Cortex of kidney (tissue), 1 donor: ENCODE results near the gene TRMT61A.

Experiments
- DNase-seq: peaks from one replicate; lab custom pipeline; 2025; lab: John Stamatoyannopoulos, UW

The TRMT61A gene

DNA sequence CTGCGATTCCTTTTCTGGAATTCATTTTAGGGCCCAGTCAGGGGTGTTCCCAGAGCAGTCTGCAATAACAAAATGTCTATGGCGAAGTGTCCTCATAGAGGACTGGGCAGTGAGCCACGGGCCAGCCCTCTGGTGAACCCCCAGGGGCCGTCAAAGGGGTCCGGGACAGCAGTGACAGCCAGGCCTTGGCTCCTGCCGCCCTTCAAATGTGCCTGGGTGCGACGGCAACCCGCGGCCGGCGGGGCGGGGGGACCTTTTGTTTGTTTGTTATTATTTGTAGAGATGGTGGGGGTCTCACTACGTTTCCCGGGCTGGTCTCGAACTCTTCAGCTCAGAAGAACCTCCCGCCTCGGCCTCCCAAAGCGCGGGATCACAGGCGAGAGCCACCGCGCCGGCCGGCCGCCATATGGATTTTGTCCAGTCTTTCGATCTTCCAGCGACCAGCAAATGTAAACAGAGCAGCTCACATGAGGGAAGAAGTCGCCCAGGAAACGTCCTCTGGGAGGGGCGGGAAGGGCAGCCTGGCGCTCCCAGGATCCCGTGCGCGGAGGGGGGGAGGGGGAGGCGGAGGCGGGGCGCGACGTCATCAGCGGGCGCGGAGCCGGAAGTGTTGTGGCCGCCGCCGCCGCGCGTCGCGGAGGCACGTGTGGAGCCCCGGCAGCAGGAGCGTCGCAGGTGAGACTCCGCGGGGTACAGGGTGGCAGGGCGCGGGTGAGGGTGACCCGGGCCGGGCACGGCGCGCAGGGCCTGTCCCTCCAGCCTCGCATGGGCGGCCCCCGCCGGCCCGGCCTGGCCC is at the start of gene TRMT61A:
TSS of gene TRMT61A (plus strand) at position 610 of the 796 bp plus-strand sequence. CDS start 783 bp downstream, outside the sequence.
- no peak for DNase-seq

- no peak for DNase-seq
Observed at GRCh38 chr14:103480595-103480994, 48.4 kb upstream of the TRMT61A start.

DNA sequence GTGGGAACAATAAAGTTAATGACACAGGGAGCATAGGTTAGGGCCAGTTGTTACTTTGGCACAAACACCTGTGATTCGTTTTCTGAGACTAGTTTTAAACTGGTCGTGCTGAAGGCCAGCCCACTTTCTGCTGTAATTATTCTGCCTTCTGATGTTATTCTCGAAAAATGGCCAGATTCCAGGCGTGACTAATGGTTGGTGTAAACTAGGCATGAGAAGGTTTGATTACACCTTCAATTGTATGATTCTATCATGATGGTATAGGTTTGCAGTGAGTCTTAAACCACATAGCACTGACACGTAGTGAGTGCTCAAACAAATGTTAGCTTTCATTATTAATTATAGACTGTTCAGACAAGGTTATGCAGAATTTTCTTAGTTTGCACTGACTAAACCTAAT is 45.4 kb upstream of the TRMT61A start:
- no peak for DNase-seq

DNA sequence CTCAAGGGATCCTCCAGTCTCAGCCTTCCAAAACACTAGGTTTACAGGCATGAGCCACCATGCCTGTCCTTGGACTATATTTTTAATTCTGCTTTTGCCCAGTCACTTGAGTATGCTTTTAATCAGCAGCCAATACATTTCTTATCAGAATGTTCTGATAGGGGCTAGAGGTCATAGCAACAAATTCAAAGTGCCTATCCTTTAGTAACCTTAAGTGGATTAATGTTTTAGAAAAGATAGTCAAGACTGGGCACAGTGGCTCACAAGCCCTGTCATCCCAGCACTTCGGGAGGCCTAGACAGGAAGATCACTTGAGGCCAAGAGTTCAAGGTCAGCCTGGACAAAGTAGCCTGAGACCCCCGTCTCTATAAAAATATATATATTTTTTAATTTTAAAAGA is 43.5 kb upstream of the TRMT61A start:
- no peak for DNase-seq

- no peak for DNase-seq
Observed at GRCh38 chr14:103488071-103488470, 40.9 kb upstream of the TRMT61A start.

DNA sequence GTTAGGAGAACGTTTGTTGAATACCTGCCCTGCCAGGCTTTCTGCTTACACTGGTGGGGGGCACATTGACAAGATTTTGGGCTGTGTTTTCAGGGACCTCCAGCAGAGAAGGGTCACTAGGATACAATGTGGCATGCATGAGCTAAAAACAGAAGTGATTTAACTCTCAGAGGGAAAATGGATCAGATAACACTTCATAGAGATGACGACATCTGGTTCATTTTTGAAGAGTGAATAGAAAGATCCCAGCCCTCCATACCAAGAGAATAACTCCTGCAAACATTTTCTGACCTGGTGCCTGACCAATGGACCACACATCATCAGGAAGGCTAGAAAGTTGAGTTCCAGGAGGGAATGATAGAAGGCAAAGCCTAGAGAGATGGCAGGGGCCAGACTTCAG is 40.0 kb upstream of the TRMT61A start:
- DNase-seq: no peak

DNA sequence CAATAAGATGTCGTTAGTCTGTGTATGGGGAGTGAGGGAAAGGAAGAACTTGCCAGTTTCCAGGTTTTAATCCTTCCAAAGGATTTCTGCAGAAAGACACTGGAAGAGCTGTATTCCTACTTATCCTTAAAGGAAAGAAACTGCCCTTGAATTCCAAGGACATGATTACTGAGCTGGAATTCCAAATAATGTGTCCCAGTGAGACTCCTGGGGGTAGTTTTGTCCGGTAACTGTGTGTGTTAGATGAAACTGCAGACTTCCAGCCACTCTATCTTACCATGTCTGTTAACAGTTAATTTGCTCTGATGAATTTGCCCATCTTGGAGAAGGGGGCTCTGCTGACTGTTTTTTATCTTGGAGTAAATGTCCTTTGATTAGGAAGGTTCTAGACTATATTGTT is 39.4 kb upstream of the TRMT61A start:
- DNase-seq: no peak

DNA sequence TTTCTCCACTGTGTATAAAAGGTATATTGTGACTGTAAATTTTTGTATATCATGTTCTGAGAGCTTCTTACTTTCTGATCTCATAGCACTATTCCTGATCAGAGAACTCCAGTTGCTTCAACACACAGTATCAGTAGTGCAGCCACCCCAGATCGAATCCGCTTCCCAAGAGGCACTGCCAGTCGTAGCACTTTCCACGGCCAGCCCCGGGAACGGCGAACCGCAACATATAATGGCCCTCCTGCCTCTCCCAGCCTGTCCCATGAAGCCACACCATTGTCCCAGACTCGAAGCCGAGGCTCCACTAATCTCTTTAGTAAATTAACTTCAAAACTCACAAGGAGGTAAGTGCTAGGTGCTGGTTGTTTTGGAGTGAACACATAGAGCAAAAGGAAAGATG is 37.3 kb upstream of the TRMT61A start:
- no peak for DNase-seq

- no peak for DNase-seq
Observed at GRCh38 chr14:103492156-103492925, 36.7 kb upstream of the TRMT61A start.

DNA sequence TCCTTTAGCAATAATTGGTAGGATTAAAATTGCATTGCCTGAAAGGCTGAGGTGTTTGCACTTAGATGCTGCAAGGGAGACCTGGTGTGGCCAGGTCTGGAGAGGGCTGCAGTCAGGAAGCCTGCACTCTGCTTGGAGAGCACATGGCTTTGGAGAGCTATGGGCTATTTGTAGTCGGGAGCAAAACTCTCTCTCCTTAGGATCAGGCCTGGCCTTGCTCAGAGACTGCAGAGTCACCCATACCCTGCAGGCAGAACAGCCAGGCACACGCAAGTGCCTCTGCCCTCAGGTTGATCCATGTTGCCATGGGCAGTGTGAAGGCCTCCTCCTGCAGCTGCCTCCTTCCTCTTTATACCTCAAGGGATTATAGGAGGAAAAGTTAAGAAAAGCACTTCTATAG is 33.1 kb upstream of the TRMT61A start:
- DNase-seq: no peak

- DNase-seq: no peak
Observed at GRCh38 chr14:103496776-103497175, 32.2 kb upstream of the TRMT61A start.

GRCh38 chr14:103499709-103500108 is 29.3 kb upstream of the TRMT61A start:
- no peak for DNase-seq

GRCh38 chr14:103500148-103500990 is 28.6 kb upstream of the TRMT61A start:
- no peak for DNase-seq

DNA sequence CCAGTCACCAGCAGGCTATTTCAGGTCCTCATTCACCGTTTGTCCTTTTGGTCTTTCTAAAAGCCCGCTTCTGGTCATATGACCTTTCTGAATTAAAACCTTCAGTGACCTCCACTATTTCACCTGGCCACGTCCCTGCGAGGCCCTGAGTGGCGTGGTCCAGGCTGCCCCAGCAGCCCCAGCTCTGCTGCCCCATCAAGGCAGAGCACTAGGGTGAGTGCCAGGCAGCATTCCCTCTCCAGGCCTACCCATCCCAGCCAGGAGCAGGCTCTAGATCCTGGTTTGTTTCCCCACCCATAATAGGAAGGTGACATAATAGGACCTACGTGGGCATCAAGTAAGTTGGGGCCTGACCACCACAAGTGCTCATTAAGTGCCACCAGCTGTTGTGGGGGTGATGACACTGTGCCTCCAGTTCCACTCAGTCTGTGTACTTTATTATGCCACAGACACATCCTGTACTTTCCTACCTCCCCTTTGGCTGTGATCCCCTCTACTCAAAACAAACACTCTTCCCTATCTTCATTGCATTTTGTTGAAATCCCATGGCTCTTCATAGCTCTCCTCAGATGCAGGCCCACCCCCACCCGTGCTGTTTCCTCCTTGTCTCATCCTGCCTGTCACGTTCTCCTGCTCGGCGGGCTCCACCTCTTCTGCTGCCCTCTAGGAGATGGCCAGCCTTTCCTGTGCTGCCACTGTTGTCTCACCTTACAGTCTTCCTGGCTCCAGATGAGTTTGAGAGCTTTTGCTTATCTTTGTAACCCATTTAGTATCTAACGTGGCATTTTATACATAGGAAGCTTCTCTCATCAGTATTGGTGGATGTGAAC is 27.7 kb upstream of the TRMT61A start:
- no peak for DNase-seq

DNA sequence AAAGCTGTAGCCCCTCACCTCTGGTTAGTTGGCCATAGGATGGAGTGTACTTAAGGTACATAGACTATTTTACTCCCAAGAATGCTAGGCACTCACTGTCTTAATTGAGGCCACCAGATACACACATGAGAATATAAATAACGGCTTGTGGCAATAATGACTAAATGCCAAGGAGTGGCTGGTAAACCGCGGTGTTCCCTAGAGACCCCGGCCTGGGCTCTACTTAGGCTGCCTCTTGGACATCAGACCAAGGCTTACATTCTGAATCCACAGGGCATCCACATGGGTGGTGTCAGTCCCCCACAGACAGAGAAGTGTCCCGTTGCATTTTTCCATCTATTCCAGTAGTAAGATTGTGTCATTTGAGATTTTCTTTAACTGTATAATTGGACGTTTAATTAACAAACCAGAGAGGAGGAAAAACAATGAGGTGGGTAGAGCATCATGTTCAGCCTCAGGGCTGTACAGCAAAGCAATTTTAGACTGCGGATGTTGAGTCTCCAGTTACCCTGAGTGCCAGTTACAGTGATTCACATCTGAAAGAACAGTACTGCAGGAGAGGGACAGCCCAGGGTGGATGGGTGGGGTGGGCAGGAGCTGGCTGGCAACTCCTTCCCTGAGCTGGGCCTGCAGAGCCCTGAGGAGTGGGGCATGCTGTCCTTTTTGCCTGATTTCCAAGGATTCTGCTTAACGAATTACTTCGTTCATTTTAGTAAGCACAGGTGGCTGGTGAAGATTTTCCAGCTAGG is 26.9 kb upstream of the TRMT61A start:
- DNase-seq: no peak

DNA sequence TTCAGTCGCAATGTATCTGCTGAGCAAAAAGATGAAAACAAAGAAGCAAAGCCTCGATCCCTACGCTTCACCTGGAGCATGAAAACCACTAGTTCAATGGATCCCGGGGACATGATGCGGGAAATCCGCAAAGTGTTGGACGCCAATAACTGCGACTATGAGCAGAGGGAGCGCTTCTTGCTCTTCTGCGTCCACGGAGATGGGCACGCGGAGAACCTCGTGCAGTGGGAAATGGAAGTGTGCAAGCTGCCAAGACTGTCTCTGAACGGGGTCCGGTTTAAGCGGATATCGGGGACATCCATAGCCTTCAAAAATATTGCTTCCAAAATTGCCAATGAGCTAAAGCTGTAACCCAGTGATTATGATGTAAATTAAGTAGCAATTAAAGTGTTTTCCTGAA is 26.1 kb upstream of the TRMT61A start:
- DNase-seq: no peak

DNA sequence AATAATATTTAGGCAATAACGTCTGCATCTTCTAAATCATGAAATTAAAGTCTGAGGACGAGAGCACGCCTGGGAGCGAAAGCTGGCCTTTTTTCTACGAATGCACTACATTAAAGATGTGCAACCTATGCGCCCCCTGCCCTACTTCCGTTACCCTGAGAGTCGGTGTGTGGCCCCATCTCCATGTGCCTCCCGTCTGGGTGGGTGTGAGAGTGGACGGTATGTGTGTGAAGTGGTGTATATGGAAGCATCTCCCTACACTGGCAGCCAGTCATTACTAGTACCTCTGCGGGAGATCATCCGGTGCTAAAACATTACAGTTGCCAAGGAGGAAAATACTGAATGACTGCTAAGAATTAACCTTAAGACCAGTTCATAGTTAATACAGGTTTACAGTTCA is 25.7 kb upstream of the TRMT61A start:
- DNase-seq: no peak

GRCh38 chr14:103504991-103505565 is 23.9 kb upstream of the TRMT61A start:
- DNase-seq: no peak

DNA sequence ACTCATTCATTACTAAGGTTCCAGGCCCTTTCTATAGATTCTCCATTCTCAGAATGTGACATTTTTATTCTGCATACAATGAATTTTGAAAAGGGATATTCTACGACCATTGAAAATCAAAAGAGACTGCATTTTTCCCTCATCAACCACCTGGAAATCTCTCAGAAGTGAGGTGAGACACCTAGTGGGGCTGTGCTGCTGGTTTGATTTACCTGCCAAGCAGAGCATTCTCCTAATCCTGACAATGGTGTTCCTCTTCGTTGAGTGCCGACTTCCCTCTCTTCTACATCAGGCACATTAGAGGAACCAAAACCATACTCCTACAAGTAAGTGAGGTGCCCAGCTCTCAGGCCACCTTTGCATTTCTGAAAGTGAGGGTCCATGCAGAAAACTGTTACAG is 21.2 kb upstream of the TRMT61A start:
- DNase-seq: no peak

GRCh38 chr14:103508521-103509329 is 20.3 kb upstream of the TRMT61A start:
- no peak for DNase-seq
